ENCODE data around the gene MGA.

The MGA gene

GRCh38 chr15:41790756-41791546, 130.7 kb downstream of the MGA start:
- Histone ChIP-seq H2AFZ (ENCODE audit: low read depth, low read length, severe bottlenecking) (no peak overlapping the region), H3K27ac (ENCODE audit: low read depth, low read length) (no peak overlapping the region), H3K27me3 (ENCODE audit: low read length) (no peaks in the 10 kb centered on the region), H3K4me2 (ENCODE audit: low read depth, low read length, poor library complexity, severe bottlenecking) (no peak overlapping the region), H3K9ac (ENCODE audit: low read length) (no peak overlapping the region), H3K9me2 (replicated peaks; ENCODE audit: insufficient read depth, low read length) (no peaks in the 10 kb centered on the region), H3F3A (ENCODE audit: insufficient read depth) (no peaks in the 10 kb centered on the region), H3K79me2 (ENCODE audit: insufficient read depth, low read length) (no peaks in the 10 kb centered on the region), H4K20me1 (ENCODE audit: low read depth, low read length) (no peaks in the 10 kb centered on the region), H3K36me3 (ENCODE audit: low read length) (no peaks in the 10 kb centered on the region), H3K4me3 (ENCODE audit: insufficient read depth, low read length, poor library complexity, severe bottlenecking) (no peak overlapping the region), H3K9me3 (ENCODE audit: insufficient read depth, low read length) (no peaks in the 10 kb centered on the region)
- no peak for TF ChIP-seq CTCF (IDR thresholded peaks at IDR 0.05; ENCODE audit: insufficient read depth, low read length, poor library complexity, severe bottlenecking)
- TF ChIP-seq EZH2phosphoT487 (conservative IDR thresholded peaks at IDR 0.05; ENCODE audit: low read length), result no peak

GRCh38 chr15:41791547-41791937, 131.3 kb downstream of the MGA start:
- H3K9me2 ChIP-seq (replicated peaks; ENCODE audit: insufficient read depth, low read length), result no peaks in the 10 kb centered on the region
- H3K27me3 ChIP-seq (ENCODE audit: low read length), result no peaks in the 10 kb centered on the region
- no peaks in the 10 kb centered on the region for H4K20me1 ChIP-seq (ENCODE audit: low read depth, low read length)
- no peak overlapping the region for H3K9ac ChIP-seq (ENCODE audit: low read length)
- no peak overlapping the region for H3K27ac ChIP-seq (ENCODE audit: low read depth, low read length)
- no peak overlapping the region for H2AFZ ChIP-seq (ENCODE audit: low read depth, low read length, severe bottlenecking)
- H3F3A ChIP-seq (ENCODE audit: insufficient read depth), result no peaks in the 10 kb centered on the region
- no peaks in the 10 kb centered on the region for H3K9me3 ChIP-seq (ENCODE audit: insufficient read depth, low read length)
- H3K79me2 ChIP-seq (ENCODE audit: insufficient read depth, low read length), result no peaks in the 10 kb centered on the region
- no peaks in the 10 kb centered on the region for H3K36me3 ChIP-seq (ENCODE audit: low read length)
- H3K4me3 ChIP-seq (ENCODE audit: insufficient read depth, low read length, poor library complexity, severe bottlenecking), result no peak overlapping the region
- TF ChIP-seq EZH2phosphoT487 (conservative IDR thresholded peaks at IDR 0.05; ENCODE audit: low read length) (no peak), CTCF (IDR thresholded peaks at IDR 0.05; ENCODE audit: insufficient read depth, low read length, poor library complexity, severe bottlenecking) (no peak)
- H3K4me2 ChIP-seq (ENCODE audit: low read depth, low read length, poor library complexity, severe bottlenecking), result no peak overlapping the region

GRCh38 chr15:41792000-41792637, 131.9 kb downstream of the MGA start:
- Histone ChIP-seq H4K20me1 (ENCODE audit: low read depth, low read length) (no peaks in the 10 kb centered on the region), H3K79me2 (ENCODE audit: insufficient read depth, low read length) (no peaks in the 10 kb centered on the region), H3K4me2 (ENCODE audit: low read depth, low read length, poor library complexity, severe bottlenecking) (no peak overlapping the region), H3K9me2 (replicated peaks; ENCODE audit: insufficient read depth, low read length) (no peaks in the 10 kb centered on the region), H3F3A (ENCODE audit: insufficient read depth) (no peaks in the 10 kb centered on the region), H2AFZ (ENCODE audit: low read depth, low read length, severe bottlenecking) (no peak overlapping the region), H3K9ac (ENCODE audit: low read length) (no peak overlapping the region), H3K4me3 (ENCODE audit: insufficient read depth, low read length, poor library complexity, severe bottlenecking) (no peak overlapping the region), H3K27me3 (ENCODE audit: low read length) (no peaks in the 10 kb centered on the region), H3K9me3 (ENCODE audit: insufficient read depth, low read length) (no peaks in the 10 kb centered on the region), H3K36me3 (ENCODE audit: low read length) (no peaks in the 10 kb centered on the region), H3K27ac (ENCODE audit: low read depth, low read length) (no peak overlapping the region)
- TF ChIP-seq CTCF (IDR thresholded peaks at IDR 0.05; ENCODE audit: insufficient read depth, low read length, poor library complexity, severe bottlenecking) (no peak), EZH2phosphoT487 (conservative IDR thresholded peaks at IDR 0.05; ENCODE audit: low read length) (no peak)

All from SU-DHL-6 (cell line).